Mesenchymal stem cell (in vitro differentiated cells and primary cell): Measurements from ENCODE around the gene CYP1A2.

Source experiments
- DNase-seq: peaks from one replicate; pipeline ENCODE4 v3.0.0-alpha.2; 2013
- H2AFZ ChIP-seq: one replicate; pipeline ENCODE4 v1.6.1; 2013; ENCODE audit warnings: low read depth, mild to moderate bottlenecking, control low read depth, inconsistent platforms, low read length, moderate library complexity
- H2AK5ac ChIP-seq: 2 replicates; pipeline ENCODE4 v1.6.1; 2013; ENCODE audit warnings: low read length, moderate library complexity, mild to moderate bottlenecking, inconsistent platforms; ENCODE audit not compliant: severe bottlenecking
- H2BK120ac ChIP-seq: one replicate; pipeline ENCODE4 v1.6.1; 2013; ENCODE audit warnings: low read depth, mild to moderate bottlenecking, inconsistent platforms, low read length, moderate library complexity
- H2BK12ac ChIP-seq, 2 experiments: one replicate each; pipeline ENCODE4 v1.6.1; 2013; ENCODE audit warnings: inconsistent platforms in 2 of 2, low read length in 2 of 2, mild to moderate bottlenecking in 2 of 2, moderate library complexity in 2 of 2, control low read depth in 1 of 2
- H2BK15ac ChIP-seq: one replicate; pipeline ENCODE4 v1.6.1; 2013; ENCODE audit warnings: mild to moderate bottlenecking, low read depth, inconsistent platforms; ENCODE audit not compliant: poor library complexity, severe bottlenecking
- H2BK5ac ChIP-seq: 2 replicates; pipeline ENCODE4 v1.6.1; 2013; ENCODE audit warnings: low read depth, mild to moderate bottlenecking, low read length, control low read depth, inconsistent platforms; ENCODE audit not compliant: poor library complexity, severe bottlenecking
- H3K14ac ChIP-seq, 2 experiments: one replicate each; pipeline ENCODE4 v1.6.1; 2013; ENCODE audit warnings: inconsistent platforms in 2 of 2, low read length in 2 of 2, control low read depth in 1 of 2, mild to moderate bottlenecking in 1 of 2, moderate library complexity in 1 of 2
- H3K18ac ChIP-seq, 2 experiments: one replicate each; pipeline ENCODE4 v1.6.1; 2013; ENCODE audit warnings: inconsistent platforms in 2 of 2, low read length in 2 of 2, control low read depth in 1 of 2, low read depth in 1 of 2, mild to moderate bottlenecking in 1 of 2
- H3K23ac ChIP-seq, 2 experiments: one replicate each; pipeline ENCODE4 v1.6.1; 2013; ENCODE audit warnings: inconsistent platforms in 2 of 2, low read length in 2 of 2, mild to moderate bottlenecking in 2 of 2, moderate library complexity in 2 of 2, control low read depth in 1 of 2
- H3K27ac ChIP-seq: 2 replicates; pipeline ENCODE4 v1.5.1; 2013; ENCODE audit warnings: mild to moderate bottlenecking, moderate library complexity, low read length, control low read depth, inconsistent platforms; ENCODE audit not compliant: poor library complexity, severe bottlenecking
- H3K27me3 ChIP-seq, 2 experiments: 2 replicates each; pipeline versions ENCODE4 v1.6.1 to v1.7.0; 2013; ENCODE audit warnings: low read length in 2 of 2, mild to moderate bottlenecking in 2 of 2, moderate library complexity in 2 of 2, control low read depth in 1 of 2, inconsistent platforms in 1 of 2; ENCODE audit not compliant: control insufficient read depth in 1 of 2, insufficient read depth in 1 of 2
- H3K36me3 ChIP-seq, 2 experiments: 2 replicates each; pipeline versions ENCODE4 v1.6.1 to v1.7.0; 2013; ENCODE audit warnings: low read length in 2 of 2, control low read depth in 1 of 2, inconsistent platforms in 1 of 2, low read depth in 1 of 2, mild to moderate bottlenecking in 1 of 2; ENCODE audit not compliant: insufficient read depth in 2 of 2, control insufficient read depth in 1 of 2
- H3K4ac ChIP-seq, 2 experiments: one replicate each; pipeline ENCODE4 v1.6.1; 2013; ENCODE audit warnings: inconsistent platforms in 2 of 2, low read length in 2 of 2, mild to moderate bottlenecking in 2 of 2, moderate library complexity in 2 of 2, control low read depth in 1 of 2, low read depth in 1 of 2
- H3K4me1 ChIP-seq: 2 replicates; pipeline ENCODE4 v1.6.1; 2013; ENCODE audit warnings: low read depth, low read length, control low read depth; ENCODE audit not compliant: control insufficient read depth, insufficient read depth
- H3K4me2 ChIP-seq: 2 replicates; pipeline ENCODE4 v1.6.1; 2013; ENCODE audit warnings: low read length, mild to moderate bottlenecking, inconsistent platforms; ENCODE audit not compliant: poor library complexity, severe bottlenecking
- H3K4me3 ChIP-seq, 2 experiments: 2 replicates each; pipeline versions ENCODE4 v1.5.1 to v1.7.0; 2013; ENCODE audit warnings: low read length in 2 of 2, mild to moderate bottlenecking in 2 of 2, control low read depth in 1 of 2, low read depth in 1 of 2; ENCODE audit not compliant: insufficient read depth in 1 of 2
- H3K79me1 ChIP-seq: replicated peaks from 2 replicates; pipeline ENCODE4 v1.6.1; 2013; ENCODE audit warnings: mild to moderate bottlenecking, control low read depth, low read length, inconsistent platforms; ENCODE audit not compliant: poor library complexity, severe bottlenecking
- H3K9ac ChIP-seq: 2 replicates; pipeline ENCODE4 v1.7.0; 2013; ENCODE audit warnings: mild to moderate bottlenecking, low read length, moderate library complexity
- H3K9me3 ChIP-seq: 2 replicates; pipeline ENCODE4 v1.7.0; 2013; ENCODE audit warnings: mild to moderate bottlenecking, low read length; ENCODE audit not compliant: control insufficient read depth
- H4K8ac ChIP-seq: one replicate; pipeline ENCODE4 v1.6.1; 2013; ENCODE audit warnings: inconsistent platforms, mild to moderate bottlenecking, low read length, moderate library complexity
- H4K91ac ChIP-seq: one replicate; pipeline ENCODE4 v1.6.1; 2013; ENCODE audit warnings: mild to moderate bottlenecking, low read length, inconsistent platforms
- WGBS: methylation state at CpG from one replicate; pipeline ENCODE4 v1.1.7; 2013; ENCODE audit warnings: mixed read lengths; 5-methylcytosine and 5-hydroxymethylcytosine counted together

Gene CYP1A2

DNA sequence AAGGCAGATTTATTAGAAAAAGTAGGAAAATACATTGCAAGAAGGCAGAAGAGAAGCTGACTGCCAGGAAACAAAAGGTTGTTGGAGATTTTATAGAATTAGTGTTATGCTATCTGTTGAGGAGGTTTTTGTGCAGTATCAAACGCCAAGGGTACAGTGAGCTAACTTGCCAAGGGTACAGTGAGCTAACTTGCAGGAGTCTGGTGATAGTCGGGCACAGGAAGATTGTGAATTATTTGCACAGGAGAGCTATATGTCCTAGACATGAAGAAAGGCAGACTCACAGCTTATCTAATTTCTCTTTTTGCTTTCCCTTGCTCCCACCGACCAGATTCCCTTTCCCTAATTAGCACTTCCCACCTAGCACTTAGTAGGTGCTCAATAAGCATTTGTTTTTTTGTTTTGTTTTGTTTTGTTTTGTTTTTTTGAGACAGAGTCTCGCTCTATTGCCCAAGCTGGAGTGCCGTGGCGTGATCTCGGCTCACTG lies 30.6 kb downstream of the CYP1A2 start:
- Histone ChIP-seq H3K14ac (no peak overlapping the region), H4K8ac (no peak overlapping the region), H4K91ac (no peak overlapping the region), H3K18ac (no peak overlapping the region), H2BK12ac (no peak overlapping the region), H3K36me3 (no peaks in the 10 kb centered on the region), H3K4me2 (no peak overlapping the region), H2BK120ac (no peak overlapping the region), H3K9ac (no peak overlapping the region), H3K4me1 (peaks cover 43% of the 10 kb centered on the region), H2BK15ac (no peak overlapping the region), H3K27ac (no peak overlapping the region), H2BK5ac (no peak overlapping the region), H2AFZ (no peak overlapping the region), H3K4me3 (no peak overlapping the region), H3K9me3 (no peaks in the 10 kb centered on the region), H3K23ac (no peak overlapping the region), H3K27me3 (no peaks in the 10 kb centered on the region), H2AK5ac (no peak overlapping the region), H3K4ac (no peak overlapping the region), H3K79me1 (peaks cover 2% of the 10 kb centered on the region)
- no peak for DNase-seq
- 83% methylated on average over 3 of the region's 7 CpGs for WGBS

DNA sequence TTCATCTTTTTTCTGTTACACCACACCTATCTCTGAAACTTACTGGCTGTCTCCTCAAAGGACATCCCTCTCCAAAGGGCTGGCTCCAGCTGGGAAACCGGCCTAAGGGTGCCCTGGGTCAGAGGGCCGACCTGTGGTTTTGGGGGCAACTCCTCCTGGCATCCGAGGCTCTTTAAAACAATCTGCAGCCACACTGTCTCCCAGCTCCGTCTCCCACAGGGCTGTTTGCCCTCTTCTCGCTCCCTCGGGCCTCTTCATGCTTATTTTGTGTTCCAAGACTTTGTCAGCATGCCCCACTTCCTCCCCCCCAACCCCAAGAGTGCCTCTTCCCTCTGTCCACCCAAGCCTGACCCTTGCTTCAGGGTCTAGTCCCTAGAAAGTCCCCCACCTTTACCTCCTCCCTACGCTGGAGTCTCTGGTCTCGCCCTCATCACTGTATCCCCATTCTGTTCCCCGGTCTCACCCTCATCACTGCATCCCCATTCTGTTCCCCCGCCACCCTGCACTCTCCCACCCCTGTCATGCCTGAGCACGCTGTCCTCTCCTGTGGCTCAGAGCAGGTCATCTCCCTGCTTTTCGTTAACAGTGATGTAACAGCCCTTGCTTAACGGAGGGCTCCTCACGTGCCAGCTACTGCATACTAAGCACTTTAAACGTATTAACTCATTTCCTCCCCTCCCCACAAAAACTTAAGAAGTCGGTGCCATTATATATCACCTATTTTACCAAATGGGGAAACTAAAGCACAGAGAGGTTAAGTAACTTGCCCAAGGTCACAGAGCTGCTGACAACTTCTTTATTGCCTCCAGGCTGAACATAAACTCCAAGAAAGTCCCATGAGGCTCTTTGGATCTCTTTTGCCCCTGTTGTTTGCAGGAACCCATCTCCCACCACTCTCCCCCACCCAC lies 32.1 kb downstream of the CYP1A2 start:
- Histone ChIP-seq H3K27me3 (no peaks in the 10 kb centered on the region), H3K14ac (peak overlapping the region in 1 of 2 experiments; percentile 1), H3K36me3 (peaks cover 0 to 7% of the 10 kb centered on the region in 2 experiments), H2BK120ac (no peak overlapping the region), H2AK5ac (no peak overlapping the region), H3K23ac (no peak overlapping the region), H3K79me1 (peaks cover 12% of the 10 kb centered on the region), H2BK5ac (no peak overlapping the region), H3K9ac (peak overlapping the region; percentile 69), H3K4me2 (peak overlapping the region; percentile 100), H3K4me1 (peaks cover 54% of the 10 kb centered on the region), H4K8ac (peak overlapping the region; percentile 75), H2AFZ (no peak overlapping the region), H2BK15ac (peak overlapping the region; percentile 44), H3K4me3 (peak overlapping the region in 1 of 2 experiments; percentile 78), H3K18ac (peak overlapping the region; percentile 58 to 89), H3K9me3 (no peaks in the 10 kb centered on the region), H2BK12ac (peak overlapping the region; percentile 23 to 67), H4K91ac (peak overlapping the region; percentile 63), H3K4ac (peak overlapping the region in 1 of 2 experiments; percentile 54), H3K27ac (no peak overlapping the region)
- DNase-seq: peak; percentile 86
- 48% methylated on average over 16 of the region's 16 CpGs for WGBS

DNA sequence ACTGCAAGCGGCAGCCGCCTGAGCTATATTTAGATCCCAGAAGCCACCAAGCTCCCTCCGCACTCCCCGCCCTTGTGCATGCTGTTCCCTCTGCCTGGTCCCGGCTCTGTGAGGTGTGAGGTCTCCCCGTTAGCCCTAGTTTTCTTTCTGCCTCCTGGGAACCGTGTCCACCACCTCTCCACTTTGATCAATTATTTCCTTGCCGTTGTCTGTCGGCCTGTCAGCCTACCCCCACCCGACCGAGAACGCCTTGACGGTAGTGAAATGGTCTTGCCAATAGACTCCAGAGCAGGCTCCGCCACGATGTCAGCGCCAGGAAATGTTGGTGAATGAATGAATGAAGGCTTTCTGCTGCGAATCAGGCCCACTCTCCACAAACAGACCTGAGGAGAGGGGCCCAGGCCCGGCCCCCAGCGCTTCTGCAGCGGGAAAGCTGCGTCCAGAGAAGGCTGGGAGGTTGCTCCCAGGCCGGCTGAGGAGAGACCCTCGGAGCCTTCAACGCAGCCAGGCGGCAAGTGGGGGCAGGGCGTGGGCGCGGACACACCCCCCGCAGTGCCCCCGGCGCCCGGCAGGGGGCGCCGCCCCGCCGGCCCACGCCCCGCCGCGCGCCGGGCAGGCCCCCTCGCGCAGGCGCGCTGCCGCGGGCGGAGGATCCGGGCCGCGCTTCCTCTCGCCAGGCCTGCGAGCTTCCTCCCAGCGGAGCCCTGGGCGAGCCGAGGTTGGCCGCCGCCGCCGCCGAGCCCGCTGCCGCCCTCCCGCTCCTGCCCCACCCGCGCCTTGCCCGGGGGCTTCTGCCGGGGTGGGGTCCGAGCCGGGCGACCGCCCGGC lies 33.0 kb downstream of the CYP1A2 start, which contains the start of gene CSK:
CSK (plus strand) TSS at position 650 of the 828 bp plus-strand sequence. CDS start 16,218 bp downstream, outside the sequence.
- H3K79me1 ChIP-seq: peaks cover 12% of the 10 kb centered on the region
- H2BK120ac ChIP-seq: peak within 1 kb of the TSS; percentile 80
- under 1% methylated on average over 48 of the region's 74 CpGs for WGBS
- H2BK5ac ChIP-seq: peak within 1 kb of the TSS; percentile 83
- H2BK15ac ChIP-seq: peak within 1 kb of the TSS; percentile 76
- peak within 1 kb of the TSS; percentile 83 to 97 for H3K14ac ChIP-seq
- no peak within 1 kb of the TSS for H3K27ac ChIP-seq
- peak within 1 kb of the TSS; percentile 51 for H2AFZ ChIP-seq
- H3K4me2 ChIP-seq: peak within 1 kb of the TSS; percentile 100
- no peaks in the 10 kb centered on the region for H3K27me3 ChIP-seq
- H3K23ac ChIP-seq: peak within 1 kb of the TSS in 1 of 2 experiments; percentile 66
- peaks cover 0 to 7% of the 10 kb centered on the region in 2 experiments for H3K36me3 ChIP-seq
- peak; percentile 78 for DNase-seq
- H4K91ac ChIP-seq: peak within 1 kb of the TSS; percentile 63
- H4K8ac ChIP-seq: peak within 1 kb of the TSS; percentile 80
- peak within 1 kb of the TSS in 1 of 2 experiments; percentile 76 for H3K4ac ChIP-seq
- H3K4me3 ChIP-seq: peak within 1 kb of the TSS; percentile 71 to 97
- H2AK5ac ChIP-seq: no peak within 1 kb of the TSS
- peak within 1 kb of the TSS; percentile 92 for H3K9ac ChIP-seq
- peaks cover 59% of the 10 kb centered on the region for H3K4me1 ChIP-seq
- H3K9me3 ChIP-seq: no peaks in the 10 kb centered on the region
- peak within 1 kb of the TSS; percentile 59 to 73 for H2BK12ac ChIP-seq
- H3K18ac ChIP-seq: peak within 1 kb of the TSS; percentile 89 to 93
